Measurements from ENCODE around the gene RPL41.

DNA sequence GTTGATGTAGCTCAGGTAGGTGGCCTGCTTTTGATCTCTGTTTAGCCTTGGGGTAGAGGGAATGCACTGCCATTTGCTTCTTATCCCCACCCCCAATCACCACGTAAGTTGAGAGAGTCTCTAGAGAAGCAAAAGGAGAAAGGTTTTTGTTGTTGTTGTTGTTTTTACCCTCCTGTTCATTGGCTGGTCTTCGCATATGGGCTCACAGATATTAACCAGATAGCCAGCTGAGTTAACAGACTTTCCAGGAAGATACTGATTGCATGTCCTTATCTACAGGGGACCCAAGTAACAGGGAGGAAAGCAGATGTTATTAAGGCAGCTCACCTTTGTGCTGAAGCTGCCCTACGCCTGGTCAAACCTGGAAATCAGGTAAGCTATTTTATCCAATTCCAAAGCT is 9.2 kb upstream of the RPL41 start:
- TF ChIP-seq, protein P1, sequence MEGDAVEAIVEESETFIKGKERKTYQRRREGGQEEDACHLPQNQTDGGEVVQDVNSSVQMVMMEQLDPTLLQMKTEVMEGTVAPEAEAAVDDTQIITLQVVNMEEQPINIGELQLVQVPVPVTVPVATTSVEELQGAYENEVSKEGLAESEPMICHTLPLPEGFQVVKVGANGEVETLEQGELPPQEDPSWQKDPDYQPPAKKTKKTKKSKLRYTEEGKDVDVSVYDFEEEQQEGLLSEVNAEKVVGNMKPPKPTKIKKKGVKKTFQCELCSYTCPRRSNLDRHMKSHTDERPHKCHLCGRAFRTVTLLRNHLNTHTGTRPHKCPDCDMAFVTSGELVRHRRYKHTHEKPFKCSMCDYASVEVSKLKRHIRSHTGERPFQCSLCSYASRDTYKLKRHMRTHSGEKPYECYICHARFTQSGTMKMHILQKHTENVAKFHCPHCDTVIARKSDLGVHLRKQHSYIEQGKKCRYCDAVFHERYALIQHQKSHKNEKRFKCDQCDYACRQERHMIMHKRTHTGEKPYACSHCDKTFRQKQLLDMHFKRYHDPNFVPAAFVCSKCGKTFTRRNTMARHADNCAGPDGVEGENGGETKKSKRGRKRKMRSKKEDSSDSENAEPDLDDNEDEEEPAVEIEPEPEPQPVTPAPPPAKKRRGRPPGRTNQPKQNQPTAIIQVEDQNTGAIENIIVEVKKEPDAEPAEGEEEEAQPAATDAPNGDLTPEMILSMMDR (IDR thresholded peaks at IDR 0.05; ENCODE audit: low read length) = no peak
- no peak for TF ChIP-seq EZH2 (optimal IDR thresholded peaks at IDR 0.05; ENCODE audit: low read depth, low read length)
